HL-60 (cell line): ENCODE results near the gene HOXB3.

Experiments
- CTCF ChIP-seq: IDR thresholded peaks from one replicate; pipeline ENCODE4 v1.5.1; 2011; ENCODE audit warnings: low read length, control low read depth, inconsistent platforms; ENCODE audit not compliant: insufficient read depth
- GABPA ChIP-seq: IDR thresholded peaks from 2 replicates; pipeline ENCODE4 v1.6.1; 2012; ENCODE audit warnings: low read depth
- POLR2AphosphoS5 ChIP-seq: IDR thresholded peaks from 2 replicates; pipeline ENCODE4 v1.6.1; 2012; ENCODE audit warnings: low read depth
- REST ChIP-seq: IDR thresholded peaks from 2 replicates; pipeline ENCODE4 v1.6.1; 2012; ENCODE audit warnings: low read depth; ENCODE audit not compliant: insufficient replicate concordance

GRCh38 chr17:48519427-48519826 is 70.6 kb downstream of the HOXB3 start:
- no peak for TF ChIP-seq CTCF
- TF ChIP-seq REST = no peak
- TF ChIP-seq POLR2AphosphoS5 = no peak
- TF ChIP-seq GABPA = no peak
